HG03575 (cell line): ENCODE measurements around the gene CHST14.

Experiments used
- ATAC-seq: cut with Tn5 transposase; IDR thresholded peaks from one replicate; pipeline ENCODE4 v1.9.1; 2021; ENCODE audit not compliant: unreplicated experiment, insufficient number of reproducible peaks, low FRiP score; ENCODE audit errors: extremely low read depth

Gene CHST14

DNA sequence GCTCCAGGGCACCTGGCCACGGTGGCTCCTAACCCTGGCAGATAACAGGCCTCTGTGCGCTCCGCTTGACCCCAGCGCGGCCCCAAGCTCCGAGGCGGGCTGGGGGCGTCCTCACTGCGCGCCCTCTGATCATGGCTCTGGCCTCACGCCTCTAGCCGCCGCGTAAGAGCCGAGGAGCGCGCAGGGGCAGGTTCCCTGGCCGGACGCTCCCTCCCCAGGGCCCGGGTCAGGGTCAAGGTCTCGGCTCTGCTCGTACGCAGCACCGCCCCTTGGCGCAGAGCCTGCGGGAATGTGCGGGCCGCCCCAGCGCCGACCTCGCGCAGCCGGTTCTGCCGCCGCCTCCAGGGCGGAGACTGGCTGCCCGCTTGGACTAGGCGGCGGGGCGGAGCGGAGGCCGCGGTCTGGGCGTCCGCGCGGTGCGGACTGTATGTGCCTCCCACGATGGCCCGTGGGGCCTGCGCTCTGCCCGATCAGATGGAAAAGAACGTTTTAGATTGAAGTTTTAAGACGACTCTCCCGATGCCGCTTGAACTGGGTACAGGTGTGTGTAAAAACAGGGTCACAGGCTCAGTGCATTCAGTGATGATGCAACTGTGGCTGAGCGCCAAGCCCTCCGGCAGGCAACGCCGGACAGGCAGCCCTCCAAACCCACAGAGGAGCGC, 40.8 kb downstream of the CHST14 start:
- no peak for ATAC-seq

- ATAC-seq, result no peak
Measured at GRCh38 chr15:40512440-40512839, 41.7 kb downstream of the CHST14 start.

GRCh38 chr15:40513609-40514008, 42.8 kb downstream of the CHST14 start:
- no peak for ATAC-seq

- no peak for ATAC-seq
Measured at GRCh38 chr15:40516322-40516721, 45.5 kb downstream of the CHST14 start.
